Progenitor cell of endocrine pancreas (in vitro differentiated cells): Measurements from ENCODE around the gene SMAP2. TPM values are rescaled to one million over a fixed set of nuclear protein-coding genes. Genes with fewer than 3 reads are reported as not detected.

Source experiments
- DNase-seq: peaks from one replicate; pipeline ENCODE4 v3.0.0; 2021; ENCODE audit warnings: low spot score; ENCODE audit not compliant: unreplicated experiment
- H3K27ac Mint-ChIP-seq: 2 replicates; pipeline ENCODE4 v1.8.0; 2021; ENCODE audit warnings: mild to moderate bottlenecking, moderate library complexity, mixed read lengths
- H3K27me3 Mint-ChIP-seq: 2 replicates; pipeline ENCODE4 v1.8.0; 2021; ENCODE audit warnings: mixed read lengths
- H3K36me3 Mint-ChIP-seq: 2 replicates; pipeline ENCODE4 v1.8.0; 2022; ENCODE audit warnings: mixed read lengths; ENCODE audit not compliant: insufficient read depth
- H3K4me1 Mint-ChIP-seq: 2 replicates; pipeline ENCODE4 v1.8.0; 2021; ENCODE audit warnings: low read depth, mixed read lengths
- H3K4me3 Mint-ChIP-seq: 2 replicates; pipeline ENCODE4 v1.8.0; 2021; ENCODE audit warnings: low read depth, mild to moderate bottlenecking, moderate library complexity, mixed read lengths
- H3K9me3 Mint-ChIP-seq: 2 replicates; pipeline ENCODE4 v1.8.0; 2021; ENCODE audit warnings: low read depth, mixed read lengths
- total RNA-seq: library from RNA; stranded (reverse); gene quantifications from 2 replicates; pipeline ENCODE4 v1.2.1, GENCODE V29; 2021
- TF ChIP-seq, protein P1 (sequence below): fragments of 200-600 bp; sonication (generic); IDR thresholded peaks from one replicate; pipeline ENCODE4 v1.5.0; 2021; ENCODE audit warnings: antibody characterized with exemption, mild to moderate bottlenecking; ENCODE audit not compliant: unreplicated experiment

Gene SMAP2
- total RNA-seq, 1 donor from 2014 or later = 30.3 TPM

DNA sequence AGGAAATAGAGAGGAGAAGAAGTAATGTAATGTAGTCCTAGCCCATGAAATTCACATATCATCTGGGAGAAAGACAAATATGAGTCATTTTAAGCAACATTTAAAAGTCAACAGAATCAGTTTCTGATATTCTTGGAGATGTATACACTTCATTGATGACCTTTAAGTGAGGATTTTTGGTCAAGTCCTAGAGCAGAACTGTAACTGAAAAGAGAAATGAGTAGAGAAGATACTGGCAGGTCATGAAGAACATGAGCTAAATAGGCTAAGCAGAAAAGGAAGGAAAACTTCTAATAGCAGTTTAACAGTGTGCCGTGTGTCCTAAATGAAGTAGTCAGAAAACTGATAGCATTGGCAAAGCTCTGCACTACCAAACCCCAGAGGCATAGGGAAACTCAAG is 81.3 kb downstream of the SMAP2 start:
- H3K4me1 Mint-ChIP-seq = peaks cover 10% of the 10 kb centered on the region
- no peak for DNase-seq
- H3K9me3 Mint-ChIP-seq = peaks cover 65% of the 10 kb centered on the region
- H3K36me3 Mint-ChIP-seq = peaks cover 84% of the 10 kb centered on the region
- H3K27me3 Mint-ChIP-seq = no peaks in the 10 kb centered on the region
- H3K4me3 Mint-ChIP-seq = no peak overlapping the region
- TF ChIP-seq, protein P1, sequence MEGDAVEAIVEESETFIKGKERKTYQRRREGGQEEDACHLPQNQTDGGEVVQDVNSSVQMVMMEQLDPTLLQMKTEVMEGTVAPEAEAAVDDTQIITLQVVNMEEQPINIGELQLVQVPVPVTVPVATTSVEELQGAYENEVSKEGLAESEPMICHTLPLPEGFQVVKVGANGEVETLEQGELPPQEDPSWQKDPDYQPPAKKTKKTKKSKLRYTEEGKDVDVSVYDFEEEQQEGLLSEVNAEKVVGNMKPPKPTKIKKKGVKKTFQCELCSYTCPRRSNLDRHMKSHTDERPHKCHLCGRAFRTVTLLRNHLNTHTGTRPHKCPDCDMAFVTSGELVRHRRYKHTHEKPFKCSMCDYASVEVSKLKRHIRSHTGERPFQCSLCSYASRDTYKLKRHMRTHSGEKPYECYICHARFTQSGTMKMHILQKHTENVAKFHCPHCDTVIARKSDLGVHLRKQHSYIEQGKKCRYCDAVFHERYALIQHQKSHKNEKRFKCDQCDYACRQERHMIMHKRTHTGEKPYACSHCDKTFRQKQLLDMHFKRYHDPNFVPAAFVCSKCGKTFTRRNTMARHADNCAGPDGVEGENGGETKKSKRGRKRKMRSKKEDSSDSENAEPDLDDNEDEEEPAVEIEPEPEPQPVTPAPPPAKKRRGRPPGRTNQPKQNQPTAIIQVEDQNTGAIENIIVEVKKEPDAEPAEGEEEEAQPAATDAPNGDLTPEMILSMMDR = no peak
- H3K27ac Mint-ChIP-seq = no peak overlapping the region

DNA sequence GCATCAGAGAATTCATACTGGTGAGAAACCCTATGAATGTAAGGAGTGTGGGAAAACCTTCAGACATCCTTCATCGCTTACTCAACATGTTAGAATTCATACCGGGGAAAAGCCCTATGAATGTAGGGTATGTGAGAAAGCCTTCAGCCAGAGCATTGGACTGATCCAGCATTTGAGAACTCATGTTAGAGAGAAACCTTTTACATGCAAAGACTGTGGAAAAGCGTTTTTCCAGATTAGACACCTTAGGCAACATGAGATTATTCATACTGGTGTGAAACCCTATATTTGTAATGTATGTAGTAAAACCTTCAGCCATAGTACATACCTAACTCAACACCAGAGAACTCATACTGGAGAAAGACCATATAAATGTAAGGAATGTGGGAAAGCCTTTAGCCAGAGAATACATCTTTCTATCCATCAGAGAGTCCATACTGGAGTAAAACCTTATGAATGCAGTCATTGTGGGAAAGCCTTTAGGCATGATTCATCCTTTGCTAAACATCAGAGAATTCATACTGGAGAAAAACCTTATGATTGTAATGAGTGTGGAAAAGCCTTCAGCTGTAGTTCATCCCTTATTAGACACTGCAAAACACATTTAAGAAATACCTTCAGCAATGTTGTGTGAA is 89.5 kb downstream of the SMAP2 start:
- Mint-ChIP-seq H3K9me3 (peaks cover 72% of the 10 kb centered on the region), H3K4me3 (no peak overlapping the region), H3K27ac (peak overlapping the region; percentile 84), H3K27me3 (no peaks in the 10 kb centered on the region), H3K4me1 (no peaks in the 10 kb centered on the region), H3K36me3 (peaks cover 82% of the 10 kb centered on the region)
- no peak for DNase-seq
- TF ChIP-seq, protein P1 = no peak

DNA sequence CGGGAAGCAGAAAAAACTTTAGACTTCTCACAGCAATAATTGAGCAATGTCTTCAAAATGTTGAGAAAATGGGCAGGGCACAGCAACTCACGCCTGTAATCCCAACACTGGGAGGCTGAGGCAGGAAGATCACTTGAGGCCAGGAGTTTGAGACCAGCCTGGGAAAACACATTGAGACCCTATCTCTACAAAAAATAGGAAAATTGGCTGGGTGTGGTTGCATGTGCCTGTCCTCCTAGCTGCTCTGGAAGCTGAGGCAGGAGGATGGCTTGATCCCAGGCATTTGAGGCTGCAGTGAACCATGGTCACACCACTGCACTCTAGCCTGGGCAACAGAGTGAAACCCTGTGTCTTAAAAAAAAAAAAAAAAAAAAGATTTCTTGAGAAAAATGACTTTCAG is 95.8 kb downstream of the SMAP2 start:
- Mint-ChIP-seq H3K36me3 (peaks cover 50% of the 10 kb centered on the region), H3K9me3 (peaks cover 69% of the 10 kb centered on the region), H3K4me3 (no peak overlapping the region), H3K27ac (no peak overlapping the region), H3K27me3 (no peaks in the 10 kb centered on the region), H3K4me1 (no peaks in the 10 kb centered on the region)
- TF ChIP-seq, protein P1 = no peak
- DNase-seq = no peak

Other genes starting within 250 kb of the SMAP2 start
- gene RLF, start 212.3 kb upstream of the SMAP2 start, total RNA-seq = 20.5 TPM in 2 replicates
- not detected in 2 replicates for gene TMCO2, start 125.8 kb upstream of the SMAP2 start, total RNA-seq
- gene ZMPSTE24, start 115.5 kb upstream of the SMAP2 start, total RNA-seq = 40.4 and 41.9 TPM in 2 replicates
- 48.1 and 53.8 TPM in 2 replicates for gene COL9A2, start 56.4 kb upstream of the SMAP2 start, total RNA-seq
- 10.5 and 11.1 TPM in 2 replicates for gene ZFP69B, start 76.7 kb downstream of the SMAP2 start, total RNA-seq
- gene ZFP69, start 103.6 kb downstream of the SMAP2 start, total RNA-seq = 4.6 and 5.2 TPM in 2 replicates
- 14.8 and 16.4 TPM in 2 replicates for gene EXO5, start 135.0 kb downstream of the SMAP2 start, total RNA-seq
- 5.0 and 5.2 TPM in 2 replicates for gene ZNF684, start 157.9 kb downstream of the SMAP2 start, total RNA-seq